Osteoblast (primary cell): ENCODE results near the gene GRID1. TPM values are rescaled to one million over a fixed set of nuclear protein-coding genes. Genes with fewer than 3 reads are reported as not detected.

Experiments used
- DNase-seq: peaks from one replicate; pipeline ENCODE4 v3.0.0; 2011; ENCODE audit warnings: low spot score, mixed read lengths; ENCODE audit not compliant: insufficient read length; ENCODE audit errors: missing footprints
- H2AFZ ChIP-seq: 2 replicates; pipeline ENCODE4 v1.6.0; 2011; ENCODE audit warnings: mild to moderate bottlenecking, low read length
- H3K27ac ChIP-seq: 2 replicates; pipeline ENCODE4 v1.5.1; 2011; ENCODE audit warnings: mild to moderate bottlenecking, low read depth, low read length, moderate library complexity
- H3K27me3 ChIP-seq: 2 replicates; pipeline ENCODE4 v1.6.0; 2012; ENCODE audit warnings: mild to moderate bottlenecking, control low read depth, inconsistent platforms, low read length, moderate library complexity; ENCODE audit not compliant: insufficient read depth
- H3K36me3 ChIP-seq: 2 replicates; pipeline ENCODE4 v1.5.1; 2011; ENCODE audit warnings: mild to moderate bottlenecking, low read length, control low read depth, moderate library complexity; ENCODE audit not compliant: insufficient read depth
- H3K4me1 ChIP-seq: 2 replicates; pipeline ENCODE4 v1.5.1; 2011; ENCODE audit warnings: mild to moderate bottlenecking, low read length, control low read depth, moderate library complexity; ENCODE audit not compliant: insufficient read depth
- H3K4me2 ChIP-seq: 2 replicates; pipeline ENCODE4 v1.6.0; 2011; ENCODE audit warnings: mild to moderate bottlenecking, low read length; ENCODE audit not compliant: insufficient read depth
- H3K4me3 ChIP-seq: fragments of 200-600 bp; sonication (generic); 3 replicates; pipeline ENCODE4 v1.5.1; 2012; ENCODE audit warnings: mild to moderate bottlenecking, low read length, inconsistent platforms; ENCODE audit not compliant: insufficient read depth
- H3K79me2 ChIP-seq: 2 replicates; pipeline ENCODE4 v1.6.0; 2012; ENCODE audit warnings: mild to moderate bottlenecking, low read length, control low read depth, inconsistent platforms; ENCODE audit not compliant: insufficient read depth
- H3K9me3 ChIP-seq: 2 replicates; pipeline ENCODE4 v1.5.1; 2011; ENCODE audit warnings: low read depth, low read length, control low read depth
- H4K20me1 ChIP-seq: 2 replicates; pipeline ENCODE4 v1.6.0; 2012; ENCODE audit warnings: mild to moderate bottlenecking, low read length, control low read depth; ENCODE audit not compliant: insufficient read depth
- total RNA-seq: library from RNA; depleted of rRNA; stranded (reverse); fragments of >200 nt; gene quantifications from 2 replicates; pipeline ENCODE4 v1.2.3, GENCODE V29; 2012
- TF ChIP-seq, protein P1 (sequence below): IDR thresholded peaks from 2 replicates; pipeline ENCODE4 v1.5.1; 2011; ENCODE audit warnings: mild to moderate bottlenecking, low read depth, low read length, moderate library complexity; ENCODE audit errors: extremely low read depth

Gene GRID1
- total RNA-seq, 1 donor, result not detected

DNA sequence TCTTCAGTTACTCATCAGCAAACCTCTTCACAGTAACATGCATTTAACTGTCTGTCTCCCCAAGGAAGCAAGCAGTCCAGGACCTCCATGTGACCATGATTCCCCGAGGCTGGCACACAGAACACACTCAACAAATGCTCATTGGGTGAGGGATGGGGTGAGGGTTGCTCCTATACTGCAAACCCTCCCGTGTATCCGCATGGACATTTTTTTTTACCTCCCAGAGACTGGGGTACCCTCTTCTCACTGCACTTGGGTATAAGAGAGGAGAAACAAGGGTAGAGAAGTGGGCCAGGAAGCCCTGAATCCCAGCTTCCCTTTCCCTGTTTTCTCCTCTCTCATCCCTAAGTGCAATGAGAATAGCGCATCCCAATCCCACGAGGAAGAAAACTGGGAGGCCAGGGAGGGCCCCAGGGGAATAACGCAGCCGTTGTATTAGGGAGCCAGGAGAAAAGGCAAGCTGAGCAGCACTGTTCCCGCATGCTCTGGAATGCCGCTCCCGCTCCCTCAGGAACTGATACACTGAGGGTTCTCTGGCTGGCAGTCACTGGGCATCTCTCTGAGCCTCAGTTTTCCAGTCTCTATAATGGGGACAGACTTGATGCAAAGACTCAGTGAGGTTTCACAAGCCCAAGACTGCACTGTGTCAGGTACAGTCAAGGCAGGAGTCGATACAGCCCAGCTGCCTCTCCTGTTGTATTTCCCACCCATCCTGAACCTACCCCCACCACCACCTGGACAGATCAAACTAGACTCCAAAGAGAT, 134.6 kb downstream of the GRID1 start:
- H3K27ac ChIP-seq, result no peak overlapping the region
- no peak overlapping the region for H2AFZ ChIP-seq
- no peak overlapping the region for H3K4me2 ChIP-seq
- H3K79me2 ChIP-seq, result no peaks in the 10 kb centered on the region
- no peaks in the 10 kb centered on the region for H3K27me3 ChIP-seq
- peaks cover 3% of the 10 kb centered on the region for H3K4me1 ChIP-seq
- H4K20me1 ChIP-seq, result no peaks in the 10 kb centered on the region
- H3K36me3 ChIP-seq, result no peaks in the 10 kb centered on the region
- no peak overlapping the region for H3K4me3 ChIP-seq
- TF ChIP-seq, protein P1, sequence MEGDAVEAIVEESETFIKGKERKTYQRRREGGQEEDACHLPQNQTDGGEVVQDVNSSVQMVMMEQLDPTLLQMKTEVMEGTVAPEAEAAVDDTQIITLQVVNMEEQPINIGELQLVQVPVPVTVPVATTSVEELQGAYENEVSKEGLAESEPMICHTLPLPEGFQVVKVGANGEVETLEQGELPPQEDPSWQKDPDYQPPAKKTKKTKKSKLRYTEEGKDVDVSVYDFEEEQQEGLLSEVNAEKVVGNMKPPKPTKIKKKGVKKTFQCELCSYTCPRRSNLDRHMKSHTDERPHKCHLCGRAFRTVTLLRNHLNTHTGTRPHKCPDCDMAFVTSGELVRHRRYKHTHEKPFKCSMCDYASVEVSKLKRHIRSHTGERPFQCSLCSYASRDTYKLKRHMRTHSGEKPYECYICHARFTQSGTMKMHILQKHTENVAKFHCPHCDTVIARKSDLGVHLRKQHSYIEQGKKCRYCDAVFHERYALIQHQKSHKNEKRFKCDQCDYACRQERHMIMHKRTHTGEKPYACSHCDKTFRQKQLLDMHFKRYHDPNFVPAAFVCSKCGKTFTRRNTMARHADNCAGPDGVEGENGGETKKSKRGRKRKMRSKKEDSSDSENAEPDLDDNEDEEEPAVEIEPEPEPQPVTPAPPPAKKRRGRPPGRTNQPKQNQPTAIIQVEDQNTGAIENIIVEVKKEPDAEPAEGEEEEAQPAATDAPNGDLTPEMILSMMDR, result no peak
- H3K9me3 ChIP-seq, result no peaks in the 10 kb centered on the region
- DNase-seq, result no peak

DNA sequence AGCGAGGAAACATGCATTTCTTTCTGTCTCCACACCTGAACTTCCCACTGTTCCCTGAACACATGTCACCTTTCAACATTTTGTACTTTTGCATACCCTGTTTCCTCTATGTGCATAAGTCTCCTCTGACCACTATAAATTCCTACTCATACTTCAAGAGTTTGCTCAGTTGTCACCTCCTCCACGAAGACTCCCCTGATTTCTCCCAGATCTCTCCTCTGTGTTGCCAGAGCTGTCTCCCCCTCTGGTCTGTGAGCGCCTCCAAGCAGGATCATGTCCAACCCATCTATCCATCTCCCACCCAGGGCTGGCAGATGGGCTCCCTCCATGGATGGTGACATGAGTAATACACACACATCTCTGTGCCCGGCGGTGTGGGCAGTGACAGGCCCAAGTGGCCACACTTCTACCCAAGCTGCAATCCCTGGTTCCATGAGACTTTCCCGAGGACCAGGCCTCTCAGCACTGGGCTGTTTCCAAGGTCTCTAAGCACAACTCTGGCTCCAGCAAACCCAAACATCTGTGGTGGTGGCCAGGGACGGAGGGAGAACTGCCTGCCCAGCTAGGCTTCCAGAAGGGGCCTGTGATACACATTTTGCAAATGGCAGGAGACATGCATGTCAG, 135.9 kb downstream of the GRID1 start:
- Histone ChIP-seq H3K27me3 (no peaks in the 10 kb centered on the region), H3K9me3 (no peaks in the 10 kb centered on the region), H3K79me2 (no peaks in the 10 kb centered on the region), H3K27ac (no peak overlapping the region), H3K4me3 (no peak overlapping the region), H3K36me3 (no peaks in the 10 kb centered on the region), H4K20me1 (no peaks in the 10 kb centered on the region), H2AFZ (no peak overlapping the region), H3K4me2 (no peak overlapping the region), H3K4me1 (peaks cover 4% of the 10 kb centered on the region)
- DNase-seq, result peak; percentile 78
- TF ChIP-seq, protein P1, result no peak

GRCh38 chr10:86229811-86230556, 136.6 kb downstream of the GRID1 start:
- no peaks in the 10 kb centered on the region for H3K27me3 ChIP-seq
- no peak overlapping the region for H3K4me2 ChIP-seq
- H3K27ac ChIP-seq, result no peak overlapping the region
- DNase-seq, result peak; percentile 66
- H4K20me1 ChIP-seq, result no peaks in the 10 kb centered on the region
- peaks cover 9% of the 10 kb centered on the region for H3K4me1 ChIP-seq
- TF ChIP-seq, protein P1, result no peak
- H3K79me2 ChIP-seq, result no peaks in the 10 kb centered on the region
- no peak overlapping the region for H3K4me3 ChIP-seq
- no peaks in the 10 kb centered on the region for H3K36me3 ChIP-seq
- no peak overlapping the region for H2AFZ ChIP-seq
- no peaks in the 10 kb centered on the region for H3K9me3 ChIP-seq

DNA sequence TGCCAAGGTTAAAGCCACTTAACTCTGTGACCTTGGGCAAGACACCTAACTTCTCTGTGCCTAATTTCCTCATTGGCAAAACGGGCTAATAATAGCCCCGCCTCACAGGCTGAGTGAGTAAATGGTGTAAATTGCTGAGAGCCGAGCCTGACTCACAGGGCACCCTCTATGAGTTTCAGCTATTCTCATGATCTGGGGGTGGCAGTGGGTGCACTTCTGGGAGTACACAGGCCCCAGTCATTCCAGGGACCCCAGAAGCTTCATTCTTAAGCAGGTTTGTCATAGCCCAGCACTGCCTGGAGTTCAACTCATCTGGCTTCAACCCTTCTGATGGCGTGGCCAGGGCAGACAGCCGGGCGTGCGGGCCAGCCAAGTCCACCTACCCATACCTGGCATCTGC, 137.2 kb downstream of the GRID1 start:
- Histone ChIP-seq H3K4me1 (peaks cover 15% of the 10 kb centered on the region), H3K79me2 (no peaks in the 10 kb centered on the region), H2AFZ (no peak overlapping the region), H3K27me3 (no peaks in the 10 kb centered on the region), H3K27ac (no peak overlapping the region), H3K4me2 (no peak overlapping the region), H3K36me3 (no peaks in the 10 kb centered on the region), H3K9me3 (no peaks in the 10 kb centered on the region), H3K4me3 (no peak overlapping the region), H4K20me1 (no peaks in the 10 kb centered on the region)
- peak; percentile 89 for DNase-seq
- TF ChIP-seq, protein P1, result no peak
